Breast epithelium (tissue), 3 donors: Measurements from ENCODE around the gene CSNK2A1.

ENCODE experiments used
- CTCF ChIP-seq, 3 donors: fragments of 450-650 bp; IDR thresholded peaks; one replicate each; pipeline ENCODE4 v1.5.1; 2016 to 2017; ENCODE audit warnings: antibody characterized with exemption in 3 of 3, mild to moderate bottlenecking in 3 of 3, moderate library complexity in 3 of 3
- POLR2A ChIP-seq: fragments of 450-650 bp; IDR thresholded peaks from one replicate; pipeline ENCODE4 v1.6.1; 2016; ENCODE audit warnings: antibody characterized with exemption, mild to moderate bottlenecking, moderate library complexity

DNA sequence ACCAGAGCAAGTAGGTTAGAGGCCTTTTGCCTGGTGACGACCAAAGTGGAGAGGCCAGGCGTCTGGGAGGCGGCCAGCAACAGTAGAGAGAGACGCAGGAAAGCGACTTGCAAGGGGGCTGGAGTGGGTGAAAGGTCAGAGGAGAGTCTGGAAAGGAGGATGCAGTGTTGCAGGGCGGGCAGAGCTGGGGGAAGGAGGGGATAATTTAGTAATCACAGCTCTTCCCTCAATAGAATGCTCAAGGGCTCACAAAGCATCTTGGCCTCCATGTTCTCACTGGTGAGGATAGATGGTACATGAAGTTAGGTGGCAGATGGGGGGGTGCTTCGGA, 41.3 kb upstream of the CSNK2A1 start:
- TF ChIP-seq POLR2A (no peak), CTCF (IDR thresholded peaks at IDR 0.05) (no peak)
